HG03571 (cell line): ENCODE data around the gene MDFIC2.

Experiments used
- ATAC-seq: cut with Tn5 transposase; IDR thresholded peaks from one replicate; pipeline ENCODE4 v1.9.1; 2021; ENCODE audit not compliant: unreplicated experiment

MDFIC2 gene

GRCh38 chr3:70183781-70184504, 128.5 kb downstream of the MDFIC2 start:
- no peak for ATAC-seq

DNA sequence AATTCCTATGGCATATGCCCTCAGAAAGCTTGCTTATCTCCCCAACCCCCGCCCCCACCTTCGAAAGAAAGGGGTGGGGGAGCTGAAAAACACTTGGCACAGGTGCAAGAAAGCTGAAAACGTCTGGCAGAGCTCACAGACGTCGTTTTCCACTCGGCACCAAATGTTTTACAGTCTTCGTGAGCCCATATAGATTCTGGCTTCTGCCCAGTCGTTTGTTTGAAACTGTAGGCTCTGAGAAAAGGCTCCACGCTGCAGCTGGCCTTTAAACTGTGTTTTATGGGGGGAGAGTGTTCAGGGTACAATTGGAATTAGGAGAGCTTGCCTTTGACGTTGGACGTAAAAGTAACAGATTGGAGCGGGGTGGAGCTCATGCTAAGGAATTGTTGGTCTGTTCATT, 130.3 kb downstream of the MDFIC2 start:
- no peak for ATAC-seq

- no peak for ATAC-seq
Observed at GRCh38 chr3:70180664-70181063, 131.8 kb downstream of the MDFIC2 start.

DNA sequence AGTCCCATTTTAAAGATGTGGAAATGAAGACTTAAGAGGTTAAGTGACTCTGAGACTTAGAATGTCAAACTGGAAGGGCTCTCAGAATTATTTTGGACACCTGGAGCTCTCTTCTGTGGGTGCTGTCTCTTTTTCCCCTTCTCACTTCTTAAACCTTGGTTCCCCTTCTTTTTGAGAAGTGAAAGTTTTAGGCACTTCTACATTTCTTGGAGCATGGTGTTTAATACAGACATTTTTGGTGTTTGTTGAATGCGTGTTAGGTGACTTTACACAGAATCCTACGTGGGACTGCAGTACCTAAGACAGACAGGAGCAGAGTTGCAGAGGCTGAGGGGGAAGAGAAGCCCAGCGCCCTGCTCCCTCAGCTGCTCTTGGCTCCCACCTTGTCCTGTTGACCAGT, 133.3 kb downstream of the MDFIC2 start:
- no peak for ATAC-seq

GRCh38 chr3:70177881-70178645, 134.4 kb downstream of the MDFIC2 start:
- no peak for ATAC-seq

DNA sequence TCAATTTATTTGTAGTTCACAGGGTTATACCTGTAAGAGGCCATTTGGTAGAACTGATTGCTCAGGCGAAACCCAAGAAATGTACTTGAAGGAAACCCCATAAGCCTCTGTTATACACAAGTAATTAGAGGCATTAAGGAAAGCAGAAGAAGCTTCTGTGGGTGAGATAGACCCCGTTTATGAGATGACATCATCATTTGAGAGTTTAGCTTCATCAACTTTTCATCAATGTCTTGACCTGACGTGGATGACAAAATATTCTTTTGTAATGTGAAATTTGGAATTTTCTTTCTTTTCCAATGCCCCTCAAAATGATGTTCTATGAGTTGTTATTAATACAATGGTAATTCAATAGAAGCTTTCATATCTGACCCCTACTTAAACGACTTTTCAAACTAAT, 136.2 kb downstream of the MDFIC2 start:
- ATAC-seq: no peak

GRCh38 chr3:70156808-70157207, 155.6 kb downstream of the MDFIC2 start:
- no peak for ATAC-seq

DNA sequence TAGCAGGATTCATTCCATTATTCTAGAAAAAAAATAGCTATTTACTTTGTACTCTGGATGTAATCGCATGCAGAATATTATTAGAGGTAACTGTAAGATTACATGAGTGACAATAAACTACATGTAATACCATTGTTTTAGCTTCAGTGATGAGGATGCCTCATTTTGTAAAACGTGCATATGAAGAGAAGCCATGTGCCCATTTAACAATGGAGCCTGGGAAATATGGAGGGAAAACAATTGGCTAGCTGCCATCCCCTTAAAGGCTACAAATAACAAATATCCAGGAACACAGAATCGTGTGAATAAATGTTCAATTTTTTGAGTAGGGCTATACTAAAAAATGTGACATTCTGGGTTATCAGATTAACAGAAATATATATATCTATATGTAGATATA, 161.8 kb downstream of the MDFIC2 start:
- ATAC-seq: no peak

- no peak for ATAC-seq
Observed at GRCh38 chr3:70149714-70150400, 162.6 kb downstream of the MDFIC2 start.
